C4-2B (cell line): ENCODE results near the gene TXNDC17.

ENCODE experiments used
- CTCF ChIP-seq: fragments of 450-650 bp; conservative IDR thresholded peaks from 2 replicates; pipeline ENCODE4 v1.5.1; 2017; ENCODE audit warnings: mild to moderate bottlenecking
- ZFX ChIP-seq: fragments of 450-650 bp; IDR thresholded peaks from 2 replicates; pipeline ENCODE4 v1.6.1; 2017

GRCh38 chr17:6639586-6640535 is 999 bp upstream of the TXNDC17 start:
- no peak for TF ChIP-seq CTCF
- no peak for TF ChIP-seq ZFX
